PC-9 (cell line): ENCODE results near the gene GAL. TPM values are rescaled to one million over a fixed set of nuclear protein-coding genes. Genes with fewer than 3 reads are reported as not detected.

Source experiments
- BruUV-seq: library from RNA; stranded (reverse); fragments of 400-500 nt; replicated peaks from 2 replicates; lab custom pipeline; 2021; lab: Mats Ljungman, UMichigan
- CTCF ChIA-PET: fragments of 300-600 bp; sonication (Branson Sonifier 250); formaldehyde crosslinking; loops from one replicate; lab custom pipeline; 2022; ENCODE audit warnings: antibody characterized with exemption; lab: Charles Lee
- POLR2A ChIA-PET: fragments of 300-600 bp; sonication (Branson Sonifier 250); formaldehyde crosslinking; loops from one replicate; lab custom pipeline; 2022; ENCODE audit warnings: antibody characterized with exemption; ENCODE audit not compliant: unreplicated experiment; lab: Charles Lee
- DNase-seq, 2 experiments: peaks; one replicate each; pipeline versions ENCODE4 v3.0.0 to v3.0.0-alpha.2; 2015 to 2022; ENCODE audit warnings: mixed read lengths in 1 of 2
- H2AFZ ChIP-seq: fragments of 200-600 bp; sonication (generic); 2 replicates; pipeline ENCODE4 v1.8.1; 2017; ENCODE audit warnings: antibody characterized with exemption
- H3F3A ChIP-seq: fragments of 200-600 bp; sonication (generic); 2 replicates; pipeline ENCODE4 v1.8.1; 2017; ENCODE audit warnings: antibody characterized with exemption, mild to moderate bottlenecking, low read depth; ENCODE audit not compliant: insufficient read depth
- H3K27ac ChIP-seq: fragments of 200-600 bp; sonication (generic); 2 replicates; pipeline ENCODE4 v1.6.1; 2016; ENCODE audit warnings: mixed run types
- H3K27me3 ChIP-seq: fragments of 200-600 bp; sonication (generic); 2 replicates; pipeline ENCODE4 v1.6.1; 2016; ENCODE audit warnings: low read depth, mixed run types; ENCODE audit not compliant: insufficient read depth
- H3K36me3 ChIP-seq: fragments of 200-600 bp; sonication (generic); 2 replicates; pipeline ENCODE4 v1.6.1; 2016; ENCODE audit warnings: low read depth, mixed run types
- H3K4me1 ChIP-seq: fragments of 200-600 bp; sonication (generic); replicated peaks from 2 replicates; pipeline ENCODE4 v1.6.1; 2016; ENCODE audit warnings: mixed run types; ENCODE audit not compliant: insufficient read depth
- H3K4me2 ChIP-seq: fragments of 200-600 bp; sonication (generic); 2 replicates; pipeline ENCODE4 v1.6.1; 2017; ENCODE audit warnings: mixed run types
- H3K4me3 ChIP-seq: fragments of 200-600 bp; sonication (generic); 2 replicates; pipeline ENCODE4 v1.6.1; 2016; ENCODE audit warnings: mixed run types
- H3K79me2 ChIP-seq: fragments of 200-600 bp; sonication (generic); 2 replicates; pipeline ENCODE4 v1.6.1; 2017; ENCODE audit warnings: low read depth, mixed run types
- H3K9me2 ChIP-seq: fragments of 200-600 bp; sonication (generic); 2 replicates; pipeline ENCODE4 v1.8.1; 2017; ENCODE audit warnings: mild to moderate bottlenecking; ENCODE audit not compliant: insufficient read depth
- H3K9me3 ChIP-seq: fragments of 200-600 bp; sonication (generic); 2 replicates; pipeline ENCODE4 v1.8.1; 2016; ENCODE audit warnings: low read depth; ENCODE audit not compliant: insufficient read depth
- H4K20me1 ChIP-seq: fragments of 200-600 bp; sonication (generic); 2 replicates; pipeline ENCODE4 v1.8.1; 2017; ENCODE audit not compliant: insufficient read depth
- EZH2 ChIP-seq: fragments of 200-600 bp; sonication (generic); IDR thresholded peaks from 2 replicates; pipeline ENCODE4 v1.8.0; 2017; ENCODE audit warnings: antibody characterized with exemption, low read depth
- intact Hi-C: fragments of 100-400 bp; cut with micrococcal nuclease; formaldehyde crosslinking; loops from one replicate; pipeline ENCODE4 v1.10.0; 2022; ENCODE audit not compliant: unreplicated experiment
- total RNA-seq: library from RNA; stranded (reverse); gene quantifications from 2 replicates; pipeline ENCODE4 v1.2.3, GENCODE V29; 2021
- TF ChIP-seq, protein P1 (sequence below): fragments of 200-600 bp; sonication (generic); conservative IDR thresholded peaks from 2 replicates; pipeline ENCODE4 v1.6.1; 2017; ENCODE audit warnings: mixed run types, antibody characterized with exemption, mild to moderate bottlenecking, moderate library complexity

The GAL gene
- total RNA-seq, 1 experiment from 2014 or later = 12.8 TPM

DNA sequence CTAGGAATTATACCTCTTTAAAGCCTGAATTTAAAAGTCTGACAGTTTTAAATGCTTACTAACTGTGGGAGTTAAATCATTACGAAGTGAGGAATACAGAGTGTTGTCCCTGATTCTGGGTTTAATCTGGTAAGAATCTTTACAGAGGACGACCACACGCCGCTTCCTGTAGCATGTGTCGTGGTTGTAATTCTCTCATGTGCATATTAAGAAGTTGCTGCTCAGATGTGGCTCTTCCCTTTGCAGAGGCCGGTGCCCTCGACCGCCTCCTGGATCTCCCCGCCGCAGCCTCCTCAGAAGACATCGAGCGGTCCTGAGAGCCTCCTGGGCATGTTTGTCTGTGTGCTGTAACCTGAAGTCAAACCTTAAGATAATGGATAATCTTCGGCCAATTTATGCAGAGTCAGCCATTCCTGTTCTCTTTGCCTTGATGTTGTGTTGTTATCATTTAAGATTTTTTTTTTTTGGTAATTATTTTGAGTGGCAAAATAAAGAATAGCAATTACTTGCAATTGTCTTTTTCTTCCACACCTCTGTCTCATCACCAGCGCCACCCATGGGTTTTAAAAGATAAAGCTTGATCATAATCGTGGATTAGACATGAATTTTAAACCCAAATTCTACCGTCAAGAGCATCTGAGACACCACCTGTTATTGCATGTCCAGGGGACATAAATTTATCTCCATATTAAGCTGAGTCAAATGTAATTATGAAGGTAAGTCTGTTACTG is 6.5 kb downstream of the GAL start:
- intact Hi-C loops = no loop called here
- Histone ChIP-seq H3K4me3 (no peak overlapping the region), H3K36me3 (no peaks in the 10 kb centered on the region), H3F3A (no peaks in the 10 kb centered on the region), H3K9me3 (no peaks in the 10 kb centered on the region), H3K4me1 (no peaks in the 10 kb centered on the region), H4K20me1 (no peaks in the 10 kb centered on the region), H2AFZ (no peak overlapping the region), H3K27ac (no peak overlapping the region), H3K79me2 (no peaks in the 10 kb centered on the region), H3K27me3 (peaks cover 14% of the 10 kb centered on the region), H3K4me2 (no peak overlapping the region), H3K9me2 (no peaks in the 10 kb centered on the region)
- no TSS peak for BruUV-seq
- TF ChIP-seq, protein P1, sequence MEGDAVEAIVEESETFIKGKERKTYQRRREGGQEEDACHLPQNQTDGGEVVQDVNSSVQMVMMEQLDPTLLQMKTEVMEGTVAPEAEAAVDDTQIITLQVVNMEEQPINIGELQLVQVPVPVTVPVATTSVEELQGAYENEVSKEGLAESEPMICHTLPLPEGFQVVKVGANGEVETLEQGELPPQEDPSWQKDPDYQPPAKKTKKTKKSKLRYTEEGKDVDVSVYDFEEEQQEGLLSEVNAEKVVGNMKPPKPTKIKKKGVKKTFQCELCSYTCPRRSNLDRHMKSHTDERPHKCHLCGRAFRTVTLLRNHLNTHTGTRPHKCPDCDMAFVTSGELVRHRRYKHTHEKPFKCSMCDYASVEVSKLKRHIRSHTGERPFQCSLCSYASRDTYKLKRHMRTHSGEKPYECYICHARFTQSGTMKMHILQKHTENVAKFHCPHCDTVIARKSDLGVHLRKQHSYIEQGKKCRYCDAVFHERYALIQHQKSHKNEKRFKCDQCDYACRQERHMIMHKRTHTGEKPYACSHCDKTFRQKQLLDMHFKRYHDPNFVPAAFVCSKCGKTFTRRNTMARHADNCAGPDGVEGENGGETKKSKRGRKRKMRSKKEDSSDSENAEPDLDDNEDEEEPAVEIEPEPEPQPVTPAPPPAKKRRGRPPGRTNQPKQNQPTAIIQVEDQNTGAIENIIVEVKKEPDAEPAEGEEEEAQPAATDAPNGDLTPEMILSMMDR = no peak; the same call in 1 of the 2 replicates
- no peak for TF ChIP-seq EZH2
- DNase-seq = no peak
- CTCF ChIA-PET = no interaction called here
- POLR2A ChIA-PET = interaction anchor here (0.6 to 0.7 kb wide), 2 partner anchors 12 to 247 kb away, joined by 3 to 4 read pairs; no protein-coding TSS in a partner anchor

DNA sequence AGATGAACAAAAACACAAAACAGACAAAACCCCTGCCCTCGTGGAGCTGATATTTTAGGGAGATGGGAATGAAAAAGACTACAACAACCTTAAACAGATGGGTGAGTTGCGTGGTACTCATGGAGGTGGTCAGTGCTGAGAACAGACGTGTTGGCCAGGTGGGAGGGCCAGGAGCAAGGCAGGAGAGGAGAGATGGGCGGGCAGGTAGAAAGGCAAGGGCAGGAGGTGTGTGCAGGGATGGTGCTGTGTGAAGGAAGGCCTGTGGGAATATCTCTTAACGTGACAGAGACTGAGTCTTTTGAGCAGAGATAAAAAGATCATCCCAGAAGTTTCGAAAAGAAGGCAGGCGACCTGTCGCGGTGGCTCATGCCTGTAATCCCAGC is 7.0 kb downstream of the GAL start:
- Histone ChIP-seq H3K36me3 (no peaks in the 10 kb centered on the region), H3K4me3 (no peak overlapping the region), H3K9me2 (no peaks in the 10 kb centered on the region), H3K79me2 (no peaks in the 10 kb centered on the region), H3K4me2 (no peak overlapping the region), H3K9me3 (no peaks in the 10 kb centered on the region), H3K27ac (no peak overlapping the region), H3F3A (no peaks in the 10 kb centered on the region), H3K4me1 (no peaks in the 10 kb centered on the region), H4K20me1 (no peaks in the 10 kb centered on the region), H3K27me3 (peaks cover 20% of the 10 kb centered on the region), H2AFZ (no peak overlapping the region)
- CTCF ChIA-PET = no interaction called here
- no TSS peak for BruUV-seq
- DNase-seq = no peak
- POLR2A ChIA-PET = interaction anchor here (0.6 to 0.7 kb wide), 2 partner anchors 12 to 247 kb away, joined by 3 to 4 read pairs; no protein-coding TSS in a partner anchor
- TF ChIP-seq EZH2 = no peak
- TF ChIP-seq, protein P1 = no peak
- intact Hi-C loops = no loop called here

DNA sequence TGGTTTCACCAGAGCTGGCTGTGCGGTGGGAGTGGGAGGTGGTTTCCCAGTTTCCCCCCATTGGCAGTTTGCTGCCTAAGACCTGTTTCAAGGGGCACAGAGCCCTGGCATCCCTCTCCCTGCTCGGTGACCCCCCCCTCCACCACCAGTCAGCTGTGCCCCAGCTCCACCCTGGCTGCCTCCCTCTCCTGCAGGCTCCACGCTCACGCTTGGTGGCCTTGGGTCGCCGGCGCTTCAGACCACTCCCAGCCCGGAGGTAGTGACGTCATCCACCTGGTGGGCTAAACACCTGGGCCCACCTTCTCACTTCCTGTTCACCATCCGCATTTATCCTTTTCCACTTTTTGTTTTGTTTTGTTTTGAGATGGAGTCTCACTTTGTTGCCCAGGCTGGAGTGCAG is 7.8 kb downstream of the GAL start:
- no peaks in the 10 kb centered on the region for H3K36me3 ChIP-seq
- H3K9me2 ChIP-seq = no peaks in the 10 kb centered on the region
- H3K27me3 ChIP-seq = peaks cover 23% of the 10 kb centered on the region
- H3K27ac ChIP-seq = no peak overlapping the region
- BruUV-seq = no TSS peak
- no peak overlapping the region for H3K4me3 ChIP-seq
- no peaks in the 10 kb centered on the region for H4K20me1 ChIP-seq
- TF ChIP-seq, protein P1 = no peak
- no peak for TF ChIP-seq EZH2
- DNase-seq = no peak
- ChIA-PET POLR2A (no interaction called here), CTCF (no interaction called here)
- no peak overlapping the region for H3K4me2 ChIP-seq
- H3K9me3 ChIP-seq = no peaks in the 10 kb centered on the region
- no peaks in the 10 kb centered on the region for H3K79me2 ChIP-seq
- no peaks in the 10 kb centered on the region for H3K4me1 ChIP-seq
- intact Hi-C loops = no loop called here
- H3F3A ChIP-seq = no peaks in the 10 kb centered on the region
- no peak overlapping the region for H2AFZ ChIP-seq
